Measurements from ENCODE around the gene GRK5. TPM values are rescaled to one million over a fixed set of nuclear protein-coding genes. Genes with fewer than 3 reads are reported as not detected.

Gene GRK5
- total RNA-seq, 1 experiment from 2014 or later = 1.2 TPM

- no peak overlapping the region for H2BK12ac ChIP-seq (ENCODE audit: insufficient read length, low read depth, low read length)
- no peaks in the 10 kb centered on the region for H3K4me1 ChIP-seq (ENCODE audit: insufficient read depth, low read length)
- DNase-seq = no peak
- H4K91ac ChIP-seq (ENCODE audit: insufficient read length, low read depth, low read length) = no peak overlapping the region
- Mint-ChIP-seq H3K4me1 (peaks cover 3 to 4% of the 10 kb centered on the region in 2 experiments; a peak in 2 of 4 replicates), H3K4me3 (no peak overlapping the region), H3K9me3 (peaks cover 20 to 25% of the 10 kb centered on the region in 2 experiments), H3K36me3 (ENCODE audit: insufficient read depth in 1 of 3, low read depth in 3 of 3) (peaks cover 8 to 14% (median 11%) of the 10 kb centered on the region in 3 experiments; a peak in 5 of 7 replicates), H3K27me3 (ENCODE audit: low read depth) (peaks cover 2% of the 10 kb centered on the region), H3K27ac (no peak overlapping the region)
- H3K79me1 ChIP-seq (ENCODE audit: insufficient read depth, low read depth, low read length, poor library complexity, severe bottlenecking) = no peaks in the 10 kb centered on the region
- no peak overlapping the region for H2BK120ac ChIP-seq (ENCODE audit: low read depth, low read length, poor library complexity, severe bottlenecking)
- no peak overlapping the region for H3T11ph ChIP-seq (ENCODE audit: low read length)
- TF ChIP-seq CTCF (conservative IDR thresholded peaks at IDR 0.05) = peak; percentile 42; the same call in 2 of the 3 replicates
- H3K56ac ChIP-seq (ENCODE audit: insufficient read length, low read depth, low read length) = no peak overlapping the region
- H3K18ac ChIP-seq (ENCODE audit: insufficient read length, low read depth, low read length) = no peak overlapping the region
- no peak overlapping the region for H2BK5ac ChIP-seq (ENCODE audit: insufficient read length, low read length)
- H2BK15ac ChIP-seq (ENCODE audit: low read depth, low read length) = no peak overlapping the region
- H3K9me3 ChIP-seq (ENCODE audit: control insufficient read depth, low read depth, low read length) = peaks cover 9% of the 10 kb centered on the region
- H4K5ac ChIP-seq (ENCODE audit: insufficient read length, low read depth, low read length) = no peak overlapping the region
- H4K8ac ChIP-seq (replicated peaks; ENCODE audit: insufficient read length, low read depth, low read length) = no peak overlapping the region
- no peak overlapping the region for H3K27ac ChIP-seq (ENCODE audit: insufficient read length, low read depth, low read length)
- no peaks in the 10 kb centered on the region for H4K20me1 ChIP-seq (ENCODE audit: control insufficient read depth, insufficient read depth, insufficient read length)
- no peak overlapping the region for H2AFZ ChIP-seq (ENCODE audit: low read length)
- no peak overlapping the region for H3K4ac ChIP-seq (ENCODE audit: low read depth, low read length)
- H2AK5ac ChIP-seq (ENCODE audit: insufficient read length, low read length) = no peak overlapping the region
- no peak overlapping the region for H3K4me2 ChIP-seq (ENCODE audit: insufficient read depth, insufficient read length, low read length)
- H3K9ac ChIP-seq (ENCODE audit: extremely low read depth, insufficient read length, low read length) = no peak overlapping the region
- no CpG with 5 or more reads among the region's 2 CpGs for WGBS (ENCODE audit: extremely low coverage, insufficient read length, low lambda C conversion rate)
- H3K23me2 ChIP-seq (ENCODE audit: insufficient read length, low read depth, low read length, poor library complexity, severe bottlenecking) = no peaks in the 10 kb centered on the region
- no peaks in the 10 kb centered on the region for H3K79me2 ChIP-seq (ENCODE audit: insufficient read depth, low read length)
- H2BK20ac ChIP-seq (ENCODE audit: low read depth, low read length, poor library complexity, severe bottlenecking) = no peak overlapping the region
- no peak overlapping the region for H3K14ac ChIP-seq (ENCODE audit: insufficient read depth, low read length)
- no peaks in the 10 kb centered on the region for H3K27me3 ChIP-seq (ENCODE audit: insufficient read depth, low read length)
- no peak overlapping the region for H3K23ac ChIP-seq (ENCODE audit: insufficient read length, low read depth, low read length)
These were observed 144.7 kb downstream of the GRK5 start for GRCh38 chr10:119352042-119352441.

All from H9 (cell line).